Measurements from ENCODE around the gene PDE8B.

GRCh38 chr5:77167695-77168121 is 42.8 kb upstream of the PDE8B start:
- TF ChIP-seq EP300 (IDR thresholded peaks at IDR 0.05; ENCODE audit: borderline replicate concordance) (0 out of 2 replicates have a peak, but pooled peaks have one; percentile 19), TAF1 (IDR thresholded peaks at IDR 0.05; ENCODE audit: low read depth) (no peak), USF1 (IDR thresholded peaks at IDR 0.05) (no peak), NFIC (IDR thresholded peaks at IDR 0.05) (no peak), TEAD4 (IDR thresholded peaks at IDR 0.05) (peak; percentile 34; the same call in 1 of the 2 replicates), MAX (IDR thresholded peaks at IDR 0.05) (no peak), CREB1 (IDR thresholded peaks at IDR 0.05; ENCODE audit: low read depth) (0 out of 2 replicates have a peak, but pooled peaks have one; percentile 19)
- TF ChIP-seq, protein P1, sequence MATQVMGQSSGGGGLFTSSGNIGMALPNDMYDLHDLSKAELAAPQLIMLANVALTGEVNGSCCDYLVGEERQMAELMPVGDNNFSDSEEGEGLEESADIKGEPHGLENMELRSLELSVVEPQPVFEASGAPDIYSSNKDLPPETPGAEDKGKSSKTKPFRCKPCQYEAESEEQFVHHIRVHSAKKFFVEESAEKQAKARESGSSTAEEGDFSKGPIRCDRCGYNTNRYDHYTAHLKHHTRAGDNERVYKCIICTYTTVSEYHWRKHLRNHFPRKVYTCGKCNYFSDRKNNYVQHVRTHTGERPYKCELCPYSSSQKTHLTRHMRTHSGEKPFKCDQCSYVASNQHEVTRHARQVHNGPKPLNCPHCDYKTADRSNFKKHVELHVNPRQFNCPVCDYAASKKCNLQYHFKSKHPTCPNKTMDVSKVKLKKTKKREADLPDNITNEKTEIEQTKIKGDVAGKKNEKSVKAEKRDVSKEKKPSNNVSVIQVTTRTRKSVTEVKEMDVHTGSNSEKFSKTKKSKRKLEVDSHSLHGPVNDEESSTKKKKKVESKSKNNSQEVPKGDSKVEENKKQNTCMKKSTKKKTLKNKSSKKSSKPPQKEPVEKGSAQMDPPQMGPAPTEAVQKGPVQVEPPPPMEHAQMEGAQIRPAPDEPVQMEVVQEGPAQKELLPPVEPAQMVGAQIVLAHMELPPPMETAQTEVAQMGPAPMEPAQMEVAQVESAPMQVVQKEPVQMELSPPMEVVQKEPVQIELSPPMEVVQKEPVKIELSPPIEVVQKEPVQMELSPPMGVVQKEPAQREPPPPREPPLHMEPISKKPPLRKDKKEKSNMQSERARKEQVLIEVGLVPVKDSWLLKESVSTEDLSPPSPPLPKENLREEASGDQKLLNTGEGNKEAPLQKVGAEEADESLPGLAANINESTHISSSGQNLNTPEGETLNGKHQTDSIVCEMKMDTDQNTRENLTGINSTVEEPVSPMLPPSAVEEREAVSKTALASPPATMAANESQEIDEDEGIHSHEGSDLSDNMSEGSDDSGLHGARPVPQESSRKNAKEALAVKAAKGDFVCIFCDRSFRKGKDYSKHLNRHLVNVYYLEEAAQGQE (IDR thresholded peaks at IDR 0.05; ENCODE audit: low read depth), result no peak

Measured in Ishikawa (cell line).